ENCODE data around the gene SGSH.

Gene SGSH

GRCh38 chr17:80180192-80180591 is 39.9 kb downstream of the SGSH start:
- no peak for TF ChIP-seq CTCF (IDR thresholded peaks at IDR 0.05; ENCODE audit: low read length, missing control alignments)
- H3K4me3 ChIP-seq (replicated peaks; ENCODE audit: low read depth, low read length): no peak overlapping the region
- DNase-seq (ENCODE audit: low read depth): no peak

- TF ChIP-seq CTCF (IDR thresholded peaks at IDR 0.05; ENCODE audit: low read length, missing control alignments): no peak
- no peak for DNase-seq (ENCODE audit: low read depth)
- no peak overlapping the region for H3K4me3 ChIP-seq (replicated peaks; ENCODE audit: low read depth, low read length)
These were observed 42.0 kb downstream of the SGSH start for GRCh38 chr17:80177986-80178595.

GRCh38 chr17:80176757-80177156 is 43.4 kb downstream of the SGSH start:
- no peak overlapping the region for H3K4me3 ChIP-seq (replicated peaks; ENCODE audit: low read depth, low read length)
- no peak for DNase-seq (ENCODE audit: low read depth)
- TF ChIP-seq CTCF (IDR thresholded peaks at IDR 0.05; ENCODE audit: low read length, missing control alignments): no peak

GRCh38 chr17:80173916-80174315 is 46.2 kb downstream of the SGSH start:
- TF ChIP-seq CTCF (IDR thresholded peaks at IDR 0.05; ENCODE audit: low read length, missing control alignments): no peak
- no peak overlapping the region for H3K4me3 ChIP-seq (replicated peaks; ENCODE audit: low read depth, low read length)
- no peak for DNase-seq (ENCODE audit: low read depth)

GRCh38 chr17:80173126-80173525 is 47.0 kb downstream of the SGSH start:
- no peak overlapping the region for H3K4me3 ChIP-seq (replicated peaks; ENCODE audit: low read depth, low read length)
- DNase-seq (ENCODE audit: low read depth): no peak
- TF ChIP-seq CTCF (IDR thresholded peaks at IDR 0.05; ENCODE audit: low read length, missing control alignments): no peak

GRCh38 chr17:80171681-80172080 is 48.5 kb downstream of the SGSH start:
- no peak overlapping the region for H3K4me3 ChIP-seq (replicated peaks; ENCODE audit: low read depth, low read length)
- no peak for TF ChIP-seq CTCF (IDR thresholded peaks at IDR 0.05; ENCODE audit: low read length, missing control alignments)
- DNase-seq (ENCODE audit: low read depth): no peak

- no peak for TF ChIP-seq CTCF (IDR thresholded peaks at IDR 0.05; ENCODE audit: low read length, missing control alignments)
- no peak within 1 kb of the TSS for H3K4me3 ChIP-seq (replicated peaks; ENCODE audit: low read depth, low read length)
- DNase-seq (ENCODE audit: low read depth): no peak
These were observed 50.2 kb downstream of the SGSH start, which contains the start of gene CARD14 for GRCh38 chr17:80169784-80170500. TSS of gene CARD14 (plus strand) at chr17:80170030. CDS start at chr17:80181439, 11,409 bp downstream.

All from fibroblast of pulmonary artery (primary cell).